Measurements from ENCODE around the gene CFAP69. TPM values are rescaled to one million over a fixed set of nuclear protein-coding genes. Genes with fewer than 3 reads are reported as not detected.

CFAP69 gene
- total and polyA plus RNA-seq, 2 donors (not counting 1 experiment from before 2014, with no cell fraction given) = 0.10 to 0.15 TPM

DNA sequence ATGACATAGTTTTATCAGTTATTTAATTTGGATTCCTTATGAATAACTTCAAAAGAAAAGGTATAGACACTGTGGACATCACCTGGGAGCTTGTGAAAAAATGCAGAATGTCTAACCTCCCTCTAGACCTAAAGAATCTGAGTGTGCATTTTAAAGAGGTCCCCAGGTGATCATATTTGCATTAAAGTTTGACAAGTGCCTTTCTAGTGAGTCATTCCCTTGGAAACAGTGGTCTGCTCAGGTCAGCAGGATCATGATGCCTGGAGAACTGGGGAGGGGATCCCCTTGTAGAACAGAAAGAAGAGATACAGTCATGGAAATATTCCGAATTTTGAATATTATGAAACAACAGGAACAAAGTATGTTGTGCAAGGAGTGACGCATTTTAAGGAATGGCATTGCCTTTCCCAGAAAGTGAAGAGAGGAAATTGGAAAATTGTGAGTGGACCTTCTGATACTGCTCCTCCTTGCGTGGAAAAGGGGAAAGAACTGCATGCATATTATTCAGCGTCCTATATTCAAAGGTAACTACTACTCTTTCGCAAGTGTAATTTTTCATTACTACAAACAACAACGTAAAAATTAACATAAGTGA is 28.8 kb upstream of the CFAP69 start:
- Histone ChIP-seq H3K27ac (ENCODE audit: low read length in 2 of 2) (no peak overlapping the region), H3K9me3 (ENCODE audit: control extremely low read depth in 1 of 3, control insufficient read depth in 2 of 3, insufficient read depth in 1 of 3, low read length in 2 of 3) (no peaks in the 10 kb centered on the region), H3K4me3 (ENCODE audit: control extremely low read depth in 1 of 5, extremely low read depth in 1 of 5, insufficient read depth in 1 of 5, low read depth in 2 of 5, low read length in 4 of 5) (no peak overlapping the region), H3K27me3 (replicated peaks in 1 of 4; ENCODE audit: control extremely low read depth in 1 of 4, control insufficient read depth in 3 of 4, insufficient read depth in 4 of 4, low read length in 3 of 4) (peaks cover 0 to 17% (median 9%) of the 10 kb centered on the region in 4 experiments), H2AFZ (ENCODE audit: insufficient read depth, low read depth, low read length, poor library complexity, severe bottlenecking) (no peak overlapping the region), H3K36me3 (replicated peaks in 1 of 2; ENCODE audit: control extremely low read depth in 1 of 2, control insufficient read depth in 1 of 2, extremely low read depth in 1 of 2, insufficient read depth in 2 of 2, low read length in 1 of 2) (no peaks in the 10 kb centered on the region), H3K79me2 (ENCODE audit: control insufficient read depth, insufficient read depth, low read length) (no peaks in the 10 kb centered on the region), H3K4me2 (replicated peaks; ENCODE audit: low read depth, low read length, poor library complexity, severe bottlenecking) (no peak overlapping the region), H3K9ac (ENCODE audit: low read length) (no peak overlapping the region), H4K20me1 (ENCODE audit: control insufficient read depth, insufficient read depth, low read length, poor library complexity, severe bottlenecking) (no peaks in the 10 kb centered on the region), H3K4me1 (ENCODE audit: control insufficient read depth in 2 of 2, insufficient read depth in 2 of 2, low read length in 2 of 2) (peaks cover 6 to 10% of the 10 kb centered on the region in 2 donors)
- Mint-ChIP-seq H3K9me3 (ENCODE audit: insufficient read depth) (no peaks in the 10 kb centered on the region), H3K4me1 (peaks cover 3% of the 10 kb centered on the region), H3K4me3 (no peak overlapping the region), H3K27ac (no peak overlapping the region), H3K27me3 (peaks cover 19% of the 10 kb centered on the region)
- TF ChIP-seq EZH2 (IDR thresholded peaks at IDR 0.05; ENCODE audit: borderline replicate concordance, insufficient read depth, low read depth, low read length, poor library complexity, severe bottlenecking) = no peak
- TF ChIP-seq, protein P1, sequence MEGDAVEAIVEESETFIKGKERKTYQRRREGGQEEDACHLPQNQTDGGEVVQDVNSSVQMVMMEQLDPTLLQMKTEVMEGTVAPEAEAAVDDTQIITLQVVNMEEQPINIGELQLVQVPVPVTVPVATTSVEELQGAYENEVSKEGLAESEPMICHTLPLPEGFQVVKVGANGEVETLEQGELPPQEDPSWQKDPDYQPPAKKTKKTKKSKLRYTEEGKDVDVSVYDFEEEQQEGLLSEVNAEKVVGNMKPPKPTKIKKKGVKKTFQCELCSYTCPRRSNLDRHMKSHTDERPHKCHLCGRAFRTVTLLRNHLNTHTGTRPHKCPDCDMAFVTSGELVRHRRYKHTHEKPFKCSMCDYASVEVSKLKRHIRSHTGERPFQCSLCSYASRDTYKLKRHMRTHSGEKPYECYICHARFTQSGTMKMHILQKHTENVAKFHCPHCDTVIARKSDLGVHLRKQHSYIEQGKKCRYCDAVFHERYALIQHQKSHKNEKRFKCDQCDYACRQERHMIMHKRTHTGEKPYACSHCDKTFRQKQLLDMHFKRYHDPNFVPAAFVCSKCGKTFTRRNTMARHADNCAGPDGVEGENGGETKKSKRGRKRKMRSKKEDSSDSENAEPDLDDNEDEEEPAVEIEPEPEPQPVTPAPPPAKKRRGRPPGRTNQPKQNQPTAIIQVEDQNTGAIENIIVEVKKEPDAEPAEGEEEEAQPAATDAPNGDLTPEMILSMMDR (IDR thresholded peaks at IDR 0.05) = no peak
- ChIA-PET POLR2A (no interaction called here), CTCF (interaction anchor here (0.6 kb wide), 1 partner anchor 19 kb away, joined by 4 read pairs; no protein-coding TSS in a partner anchor)
- intact Hi-C loops (cut with micrococcal nuclease) = no loop called here
- DNase-seq = no peak
- WGBS (ENCODE audit: insufficient coverage) = 90% methylated on average over 2 of the region's 6 CpGs
- no peak for ATAC-seq (ENCODE audit: low read depth)

DNA sequence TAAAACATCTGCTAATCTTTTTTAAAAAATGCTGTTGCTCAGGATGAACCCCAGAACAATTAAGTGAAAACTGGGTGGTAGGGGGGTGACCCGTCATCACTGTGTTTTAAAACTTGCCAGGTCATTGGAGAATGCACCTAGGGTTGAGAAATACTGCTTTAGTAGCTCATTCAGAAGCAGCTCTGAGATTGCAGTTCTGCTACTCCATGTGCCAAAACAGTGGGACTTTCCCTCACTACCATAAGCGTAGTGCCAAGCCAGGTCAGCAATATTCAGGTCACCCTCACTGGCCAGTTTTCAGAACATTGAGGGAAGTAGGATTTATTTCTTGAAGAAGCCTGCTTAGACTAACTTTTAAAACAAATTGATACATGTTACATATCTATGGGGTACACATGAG is 28.2 kb upstream of the CFAP69 start:
- Histone ChIP-seq H3K9ac (ENCODE audit: low read length) (no peak overlapping the region), H3K4me1 (ENCODE audit: control insufficient read depth in 2 of 2, insufficient read depth in 2 of 2, low read length in 2 of 2) (peaks cover 0 to 5% of the 10 kb centered on the region in 2 donors), H3K4me2 (replicated peaks; ENCODE audit: low read depth, low read length, poor library complexity, severe bottlenecking) (no peak overlapping the region), H3K9me3 (ENCODE audit: control extremely low read depth in 1 of 3, control insufficient read depth in 2 of 3, insufficient read depth in 1 of 3, low read length in 2 of 3) (no peaks in the 10 kb centered on the region), H3K79me2 (ENCODE audit: control insufficient read depth, insufficient read depth, low read length) (no peaks in the 10 kb centered on the region), H3K4me3 (ENCODE audit: control extremely low read depth in 1 of 5, extremely low read depth in 1 of 5, insufficient read depth in 1 of 5, low read depth in 2 of 5, low read length in 4 of 5) (no peak overlapping the region), H3K27me3 (replicated peaks in 1 of 4; ENCODE audit: control extremely low read depth in 1 of 4, control insufficient read depth in 3 of 4, insufficient read depth in 4 of 4, low read length in 3 of 4) (peaks cover 0 to 12% (median 7%) of the 10 kb centered on the region in 4 experiments), H2AFZ (ENCODE audit: insufficient read depth, low read depth, low read length, poor library complexity, severe bottlenecking) (no peak overlapping the region), H3K27ac (ENCODE audit: low read length in 2 of 2) (no peak overlapping the region), H4K20me1 (ENCODE audit: control insufficient read depth, insufficient read depth, low read length, poor library complexity, severe bottlenecking) (no peaks in the 10 kb centered on the region), H3K36me3 (replicated peaks in 1 of 2; ENCODE audit: control extremely low read depth in 1 of 2, control insufficient read depth in 1 of 2, extremely low read depth in 1 of 2, insufficient read depth in 2 of 2, low read length in 1 of 2) (no peaks in the 10 kb centered on the region)
- no peak for DNase-seq
- Mint-ChIP-seq H3K4me1 (no peaks in the 10 kb centered on the region), H3K27ac (no peak overlapping the region), H3K4me3 (no peak overlapping the region), H3K9me3 (ENCODE audit: insufficient read depth) (no peaks in the 10 kb centered on the region), H3K27me3 (peaks cover 22% of the 10 kb centered on the region)
- TF ChIP-seq, protein P1 (IDR thresholded peaks at IDR 0.05) = no peak
- TF ChIP-seq EZH2 (IDR thresholded peaks at IDR 0.05; ENCODE audit: borderline replicate concordance, insufficient read depth, low read depth, low read length, poor library complexity, severe bottlenecking) = no peak
- ChIA-PET POLR2A (no interaction called here), CTCF (interaction anchor here (0.6 kb wide), 1 partner anchor 19 kb away, joined by 4 read pairs; no protein-coding TSS in a partner anchor)
- WGBS (ENCODE audit: insufficient coverage) = no CpG with 5 or more reads among the region's 2 CpGs
- intact Hi-C loops (cut with micrococcal nuclease) = no loop called here
- no peak for ATAC-seq (ENCODE audit: low read depth)
